NCI-H748 (cell line): ENCODE measurements around the gene CSNK1G1.
"Not testable (repeated sequence)": the region's sequence is repeated elsewhere in the genome, so short reads cannot be mapped to it uniquely, and the experiment has no call there.

Source experiments
- DNase-seq: peaks from one replicate; lab custom pipeline; 2025; ENCODE audit not compliant: unreplicated experiment; lab: John Stamatoyannopoulos, UW

Gene CSNK1G1

GRCh38 chr15:64137226-64137833 is 218.6 kb downstream of the CSNK1G1 start:
- DNase-seq, result no peak

GRCh38 chr15:64136347-64136746 is 219.6 kb downstream of the CSNK1G1 start:
- no peak for DNase-seq

- no peak for DNase-seq
Measured at GRCh38 chr15:64134345-64134829, 221.6 kb downstream of the CSNK1G1 start.

GRCh38 chr15:64133623-64134344 is 222.2 kb downstream of the CSNK1G1 start:
- no peak for DNase-seq

- no peak for DNase-seq
Measured at GRCh38 chr15:64132217-64132616, 223.8 kb downstream of the CSNK1G1 start.

GRCh38 chr15:64131547-64131946 is 224.4 kb downstream of the CSNK1G1 start:
- no peak for DNase-seq

GRCh38 chr15:64130159-64130558 is 225.8 kb downstream of the CSNK1G1 start:
- DNase-seq, result no peak

- DNase-seq, result no peak
Measured at GRCh38 chr15:64127521-64128270, 228.3 kb downstream of the CSNK1G1 start.

- no peak for DNase-seq
Measured at GRCh38 chr15:64125978-64126377, 230.0 kb downstream of the CSNK1G1 start.

GRCh38 chr15:64122936-64123351 is 233.0 kb downstream of the CSNK1G1 start:
- no peak for DNase-seq

- no peak for DNase-seq
Measured at GRCh38 chr15:64122444-64122843, 233.5 kb downstream of the CSNK1G1 start.

GRCh38 chr15:64121614-64122013 is 234.4 kb downstream of the CSNK1G1 start:
- no peak for DNase-seq

- DNase-seq, result not testable (repeated sequence)
Measured at GRCh38 chr15:64120322-64120721, 235.7 kb downstream of the CSNK1G1 start.

- DNase-seq, result no peak
Measured at GRCh38 chr15:64117759-64118487, 238.1 kb downstream of the CSNK1G1 start.
